Measurements from ENCODE around the gene SYT14.
"Not testable (repeated sequence)": the region's sequence is repeated elsewhere in the genome, so short reads cannot be mapped to it uniquely, and the experiment has no call there.

SYT14 gene

GRCh38 chr1:209962856-209963255 lies 24.8 kb downstream of the SYT14 start:
- H2BK15ac ChIP-seq (replicated peaks; ENCODE audit: low read depth) = no peak overlapping the region
- no peak overlapping the region for H4K5ac ChIP-seq (ENCODE audit: low read length)
- no peaks in the 10 kb centered on the region for H3K79me1 ChIP-seq (ENCODE audit: low read length)
- no peak overlapping the region for H2BK5ac ChIP-seq (ENCODE audit: low read length)
- no peak overlapping the region for H3K9ac ChIP-seq (ENCODE audit: low read length)
- no peak overlapping the region for H4K8ac ChIP-seq (ENCODE audit: low read depth, low read length)
- no peaks in the 10 kb centered on the region for H3K36me3 ChIP-seq (ENCODE audit: control insufficient read depth, insufficient read depth, low read length)
- no peak overlapping the region for H3K4ac ChIP-seq (ENCODE audit: low read depth, low read length)
- no peak overlapping the region for H3K23ac ChIP-seq (ENCODE audit: low read length)
- no CpG with 5 or more reads among the region's 1 CpG for WGBS (ENCODE audit: extremely low coverage, insufficient coverage, low lambda C conversion rate)
- no peak overlapping the region for H3K4me3 ChIP-seq (ENCODE audit: low read length)
- no peak for DNase-seq
- no peaks in the 10 kb centered on the region for H3K79me2 ChIP-seq (ENCODE audit: control insufficient read depth, insufficient read depth, low read length)
- no peaks in the 10 kb centered on the region for H3K27me3 ChIP-seq (ENCODE audit: insufficient read depth, low read length, poor library complexity)
- no peak overlapping the region for H3K4me2 ChIP-seq (ENCODE audit: low read length)
- no peak overlapping the region for H2BK120ac ChIP-seq (ENCODE audit: low read depth, low read length)
- H3K56ac ChIP-seq (ENCODE audit: low read length) = no peak overlapping the region
- no peak overlapping the region for H3K18ac ChIP-seq (ENCODE audit: low read length)
- no peaks in the 10 kb centered on the region for H3K4me1 ChIP-seq (ENCODE audit: control insufficient read depth, low read depth, low read length)
- no peak overlapping the region for H2AK5ac ChIP-seq (ENCODE audit: low read length)
- no peak overlapping the region for H3K27ac ChIP-seq (ENCODE audit: low read depth, low read length)

- no CpG with 5 or more reads among the region's 9 CpGs for WGBS (ENCODE audit: extremely low coverage, insufficient coverage, low lambda C conversion rate)
- Histone ChIP-seq H3K18ac (ENCODE audit: low read length) (no peak overlapping the region), H2BK5ac (ENCODE audit: low read length) (no peak overlapping the region)
Measured at GRCh38 chr1:209965996-209966395, 28.0 kb downstream of the SYT14 start.

GRCh38 chr1:209978721-209979120 lies 40.7 kb downstream of the SYT14 start:
- DNase-seq; H3K27me3 ChIP-seq (ENCODE audit: insufficient read depth, low read length, poor library complexity); H3K18ac ChIP-seq (ENCODE audit: low read length): not testable (repeated sequence)

More at GRCh38 chr1:209965996-209966395, 28.0 kb downstream of the SYT14 start:
- Histone ChIP-seq H2BK15ac (replicated peaks; ENCODE audit: low read depth) (no peak overlapping the region), H3K36me3 (ENCODE audit: control insufficient read depth, insufficient read depth, low read length) (no peaks in the 10 kb centered on the region), H3K4ac (ENCODE audit: low read depth, low read length) (no peak overlapping the region), H3K9ac (ENCODE audit: low read length) (no peak overlapping the region), H3K23ac (ENCODE audit: low read length) (no peak overlapping the region), H3K4me1 (ENCODE audit: control insufficient read depth, low read depth, low read length) (no peaks in the 10 kb centered on the region), H2BK120ac (ENCODE audit: low read depth, low read length) (no peak overlapping the region), H3K56ac (ENCODE audit: low read length) (no peak overlapping the region), H2AK5ac (ENCODE audit: low read length) (no peak overlapping the region), H3K27ac (ENCODE audit: low read depth, low read length) (no peak overlapping the region), H3K4me3 (ENCODE audit: low read length) (no peak overlapping the region), H3K27me3 (ENCODE audit: insufficient read depth, low read length, poor library complexity) (no peaks in the 10 kb centered on the region), H3K79me1 (ENCODE audit: low read length) (no peaks in the 10 kb centered on the region), H3K4me2 (ENCODE audit: low read length) (no peak overlapping the region), H4K8ac (ENCODE audit: low read depth, low read length) (no peak overlapping the region), H4K5ac (ENCODE audit: low read length) (no peak overlapping the region), H3K79me2 (ENCODE audit: control insufficient read depth, insufficient read depth, low read length) (no peaks in the 10 kb centered on the region)
- DNase-seq = no peak

GRCh38 chr1:209983953-209984352 lies 45.9 kb downstream of the SYT14 start:
- DNase-seq = no peak
- no peak overlapping the region for H3K4me2 ChIP-seq (ENCODE audit: low read length)
- no peaks in the 10 kb centered on the region for H3K4me1 ChIP-seq (ENCODE audit: control insufficient read depth, low read depth, low read length)
- H2BK120ac ChIP-seq (ENCODE audit: low read depth, low read length) = no peak overlapping the region
- no peak overlapping the region for H3K4me3 ChIP-seq (ENCODE audit: low read length)
- no peak overlapping the region for H3K18ac ChIP-seq (ENCODE audit: low read length)
- H3K79me1 ChIP-seq (ENCODE audit: low read length) = no peaks in the 10 kb centered on the region
- no peak overlapping the region for H2BK15ac ChIP-seq (replicated peaks; ENCODE audit: low read depth)
- H4K5ac ChIP-seq (ENCODE audit: low read length) = no peak overlapping the region
- H2BK5ac ChIP-seq (ENCODE audit: low read length) = no peak overlapping the region
- WGBS (ENCODE audit: extremely low coverage, insufficient coverage, low lambda C conversion rate) = no CpG with 5 or more reads among the region's 3 CpGs
- no peak overlapping the region for H3K56ac ChIP-seq (ENCODE audit: low read length)
- no peak overlapping the region for H3K4ac ChIP-seq (ENCODE audit: low read depth, low read length)
- no peak overlapping the region for H2AK5ac ChIP-seq (ENCODE audit: low read length)
- no peak overlapping the region for H3K9ac ChIP-seq (ENCODE audit: low read length)
- no peaks in the 10 kb centered on the region for H3K27me3 ChIP-seq (ENCODE audit: insufficient read depth, low read length, poor library complexity)
- no peak overlapping the region for H3K23ac ChIP-seq (ENCODE audit: low read length)
- no peak overlapping the region for H4K8ac ChIP-seq (ENCODE audit: low read depth, low read length)
- H3K36me3 ChIP-seq (ENCODE audit: control insufficient read depth, insufficient read depth, low read length) = no peaks in the 10 kb centered on the region
- no peak overlapping the region for H3K27ac ChIP-seq (ENCODE audit: low read depth, low read length)
- H3K79me2 ChIP-seq (ENCODE audit: control insufficient read depth, insufficient read depth, low read length) = no peaks in the 10 kb centered on the region

More at GRCh38 chr1:209978721-209979120, 40.7 kb downstream of the SYT14 start:
- H3K4me3 ChIP-seq (ENCODE audit: low read length); H2AK5ac ChIP-seq (ENCODE audit: low read length); H4K5ac ChIP-seq (ENCODE audit: low read length); H2BK120ac ChIP-seq (ENCODE audit: low read depth, low read length); H2BK5ac ChIP-seq (ENCODE audit: low read length); H3K79me2 ChIP-seq (ENCODE audit: control insufficient read depth, insufficient read depth, low read length); H2BK15ac ChIP-seq (replicated peaks; ENCODE audit: low read depth); H3K79me1 ChIP-seq (ENCODE audit: low read length); H3K4me2 ChIP-seq (ENCODE audit: low read length); H4K8ac ChIP-seq (ENCODE audit: low read depth, low read length); H3K27ac ChIP-seq (ENCODE audit: low read depth, low read length); H3K9ac ChIP-seq (ENCODE audit: low read length); H3K56ac ChIP-seq (ENCODE audit: low read length); H3K4ac ChIP-seq (ENCODE audit: low read depth, low read length); H3K36me3 ChIP-seq (ENCODE audit: control insufficient read depth, insufficient read depth, low read length); H3K23ac ChIP-seq (ENCODE audit: low read length); H3K4me1 ChIP-seq (ENCODE audit: control insufficient read depth, low read depth, low read length): not testable (repeated sequence)
- no CpG with 5 or more reads among the region's 14 CpGs for WGBS (ENCODE audit: extremely low coverage, insufficient coverage, low lambda C conversion rate)

GRCh38 chr1:209985002-209985401 lies 47.0 kb downstream of the SYT14 start:
- Histone ChIP-seq H3K79me1 (ENCODE audit: low read length) (no peaks in the 10 kb centered on the region), H3K9ac (ENCODE audit: low read length) (no peak overlapping the region), H3K23ac (ENCODE audit: low read length) (no peak overlapping the region), H3K4me1 (ENCODE audit: control insufficient read depth, low read depth, low read length) (no peaks in the 10 kb centered on the region), H3K4ac (ENCODE audit: low read depth, low read length) (no peak overlapping the region), H3K27me3 (ENCODE audit: insufficient read depth, low read length, poor library complexity) (no peaks in the 10 kb centered on the region), H3K4me3 (ENCODE audit: low read length) (no peak overlapping the region), H3K79me2 (ENCODE audit: control insufficient read depth, insufficient read depth, low read length) (no peaks in the 10 kb centered on the region), H2BK120ac (ENCODE audit: low read depth, low read length) (no peak overlapping the region), H2BK15ac (replicated peaks; ENCODE audit: low read depth) (no peak overlapping the region), H3K18ac (ENCODE audit: low read length) (no peak overlapping the region), H4K8ac (ENCODE audit: low read depth, low read length) (no peak overlapping the region), H3K36me3 (ENCODE audit: control insufficient read depth, insufficient read depth, low read length) (no peaks in the 10 kb centered on the region), H2AK5ac (ENCODE audit: low read length) (no peak overlapping the region), H3K4me2 (ENCODE audit: low read length) (no peak overlapping the region), H2BK5ac (ENCODE audit: low read length) (no peak overlapping the region), H3K56ac (ENCODE audit: low read length) (no peak overlapping the region), H4K5ac (ENCODE audit: low read length) (no peak overlapping the region), H3K27ac (ENCODE audit: low read depth, low read length) (no peak overlapping the region)
- no CpG with 5 or more reads among the region's 3 CpGs for WGBS (ENCODE audit: extremely low coverage, insufficient coverage, low lambda C conversion rate)
- no peak for DNase-seq

GRCh38 chr1:209988706-209989105 lies 50.7 kb downstream of the SYT14 start:
- no peak overlapping the region for H3K18ac ChIP-seq (ENCODE audit: low read length)
- H3K27me3 ChIP-seq (ENCODE audit: insufficient read depth, low read length, poor library complexity) = no peaks in the 10 kb centered on the region
- H4K5ac ChIP-seq (ENCODE audit: low read length) = no peak overlapping the region
- no peak overlapping the region for H2BK15ac ChIP-seq (replicated peaks; ENCODE audit: low read depth)
- no peak overlapping the region for H3K23ac ChIP-seq (ENCODE audit: low read length)
- H3K27ac ChIP-seq (ENCODE audit: low read depth, low read length) = no peak overlapping the region
- WGBS (ENCODE audit: extremely low coverage, insufficient coverage, low lambda C conversion rate) = no CpG with 5 or more reads among the region's 2 CpGs
- H4K8ac ChIP-seq (ENCODE audit: low read depth, low read length) = no peak overlapping the region
- no peak overlapping the region for H3K4me2 ChIP-seq (ENCODE audit: low read length)
- no peaks in the 10 kb centered on the region for H3K79me2 ChIP-seq (ENCODE audit: control insufficient read depth, insufficient read depth, low read length)
- no peak overlapping the region for H3K4ac ChIP-seq (ENCODE audit: low read depth, low read length)
- no peaks in the 10 kb centered on the region for H3K4me1 ChIP-seq (ENCODE audit: control insufficient read depth, low read depth, low read length)
- H3K36me3 ChIP-seq (ENCODE audit: control insufficient read depth, insufficient read depth, low read length) = no peaks in the 10 kb centered on the region
- no peak overlapping the region for H3K56ac ChIP-seq (ENCODE audit: low read length)
- DNase-seq = no peak
- H2BK120ac ChIP-seq (ENCODE audit: low read depth, low read length) = no peak overlapping the region
- H3K79me1 ChIP-seq (ENCODE audit: low read length) = no peaks in the 10 kb centered on the region
- no peak overlapping the region for H3K4me3 ChIP-seq (ENCODE audit: low read length)
- H3K9ac ChIP-seq (ENCODE audit: low read length) = no peak overlapping the region
- H2AK5ac ChIP-seq (ENCODE audit: low read length) = no peak overlapping the region
- H2BK5ac ChIP-seq (ENCODE audit: low read length) = no peak overlapping the region

Data from mesendoderm (in vitro differentiated cells).